HG02759 (cell line): Measurements from ENCODE around the gene CAPN7.

Experiments
- ATAC-seq: cut with Tn5 transposase; IDR thresholded peaks from one replicate; pipeline ENCODE4 v1.9.1; 2021; ENCODE audit warnings: mild to moderate bottlenecking, moderate library complexity; ENCODE audit not compliant: unreplicated experiment

Gene CAPN7

GRCh38 chr3:15243822-15244482 lies 37.9 kb downstream of the CAPN7 start:
- no peak for ATAC-seq

- ATAC-seq, result no peak
Measured at GRCh38 chr3:15246186-15246585, 40.1 kb downstream of the CAPN7 start.

- ATAC-seq, result no peak
Measured at GRCh38 chr3:15253023-15253697, 47.1 kb downstream of the CAPN7 start.

DNA sequence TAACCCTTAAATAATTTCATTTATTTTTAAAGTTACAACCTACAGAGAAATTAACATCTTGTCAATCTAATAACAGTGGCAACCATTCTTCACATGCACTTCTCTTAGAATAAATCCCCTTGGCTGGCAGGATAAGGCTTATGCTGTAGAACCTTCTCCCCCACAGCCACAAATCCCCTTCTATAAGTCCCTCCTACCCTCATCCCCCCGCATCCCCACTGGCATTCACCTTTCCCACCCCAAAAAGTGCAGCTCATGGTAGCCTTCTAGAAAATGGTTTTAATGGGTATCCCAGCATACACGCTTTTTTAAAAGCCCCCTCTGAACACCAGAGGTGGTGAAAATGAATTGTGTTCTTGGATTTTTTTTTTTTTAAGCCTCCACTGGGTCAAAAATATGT lies 49.2 kb downstream of the CAPN7 start:
- no peak for ATAC-seq

DNA sequence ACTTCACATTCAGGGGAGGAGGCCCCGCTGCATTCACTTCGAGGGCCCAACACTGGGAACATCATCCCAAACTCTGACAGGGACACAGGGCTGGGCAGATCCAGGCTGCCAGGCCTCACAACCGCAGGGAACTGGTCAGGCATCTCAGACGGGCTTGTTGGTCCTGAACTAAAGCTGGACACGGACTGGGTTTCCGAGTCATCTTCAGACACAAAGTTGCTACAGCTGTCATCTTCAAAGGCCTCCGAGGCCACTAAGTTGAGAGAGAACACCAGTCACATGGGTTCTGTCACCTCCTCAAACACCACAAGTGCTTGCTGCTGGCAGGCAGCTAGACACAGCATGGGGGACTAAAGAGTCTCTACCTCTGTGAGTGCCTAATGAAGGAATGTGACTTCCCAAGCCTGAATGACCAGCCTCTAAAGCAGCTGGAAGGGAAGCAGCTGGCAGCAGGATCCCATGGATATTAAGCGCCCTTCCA lies 50.9 kb downstream of the CAPN7 start:
- no peak for ATAC-seq

GRCh38 chr3:15258720-15259119 lies 52.7 kb downstream of the CAPN7 start:
- no peak for ATAC-seq

GRCh38 chr3:15260531-15260930 lies 54.5 kb downstream of the CAPN7 start:
- ATAC-seq, result no peak

DNA sequence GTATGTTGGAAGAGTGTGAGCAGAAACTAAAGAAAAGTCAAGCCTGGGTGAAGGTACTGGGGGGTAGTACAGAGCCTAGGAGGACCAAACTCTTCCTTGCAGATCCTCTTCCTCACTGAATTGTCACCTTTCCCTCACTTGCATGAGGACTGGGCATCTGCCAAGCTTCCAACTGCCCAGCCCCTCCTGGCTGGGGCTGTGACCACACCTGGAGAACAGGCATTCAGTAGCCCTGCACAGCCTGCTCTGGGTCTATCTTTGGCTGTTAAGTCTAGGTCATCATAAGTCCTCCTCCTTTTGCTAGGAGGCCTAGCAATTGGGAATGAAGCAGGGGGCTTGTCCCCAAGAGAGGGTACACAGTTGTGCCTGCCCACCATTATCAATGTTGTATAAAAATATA lies 55.2 kb downstream of the CAPN7 start:
- ATAC-seq, result no peak

GRCh38 chr3:15262021-15262420 lies 56.0 kb downstream of the CAPN7 start:
- ATAC-seq, result no peak

DNA sequence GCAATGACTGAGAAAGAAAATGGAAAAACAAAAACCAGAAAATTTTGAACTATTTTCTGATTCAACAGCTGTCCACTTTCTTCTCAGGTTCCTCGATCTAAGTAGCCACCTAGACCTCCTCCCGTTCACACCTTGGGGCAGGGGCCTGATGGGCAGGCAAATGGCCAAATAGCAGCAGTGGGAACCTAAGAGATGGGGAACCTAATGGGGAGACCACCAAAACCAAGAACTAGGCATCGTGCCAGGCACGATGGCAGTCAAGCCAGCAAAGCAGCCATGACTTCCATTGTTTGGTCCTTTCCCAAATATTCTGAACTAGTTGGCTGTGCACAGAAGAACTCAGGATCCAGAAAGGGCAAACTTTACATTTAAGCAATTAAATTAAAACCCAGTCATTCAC lies 57.1 kb downstream of the CAPN7 start:
- ATAC-seq, result no peak

GRCh38 chr3:15263926-15264325 lies 57.9 kb downstream of the CAPN7 start:
- no peak for ATAC-seq

DNA sequence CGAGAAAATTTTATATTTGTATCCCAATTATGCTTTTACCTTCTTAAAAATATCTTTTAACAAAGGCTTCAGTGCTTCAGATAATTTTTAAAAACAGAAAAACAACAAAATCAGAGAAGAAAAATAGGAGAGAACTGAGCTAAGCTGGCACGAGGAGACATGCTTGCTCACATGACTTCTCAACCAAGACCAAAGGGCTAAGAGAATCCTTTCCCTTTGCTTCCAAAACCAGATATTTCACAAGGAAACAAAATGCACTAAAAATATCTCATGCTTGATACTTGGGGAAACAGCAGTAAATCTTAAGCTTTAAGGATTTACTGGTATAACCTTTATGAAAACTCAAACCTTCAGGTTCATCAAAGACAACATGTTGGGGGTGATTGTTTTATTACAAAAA lies 58.4 kb downstream of the CAPN7 start:
- ATAC-seq, result no peak

GRCh38 chr3:15265655-15266509 lies 59.8 kb downstream of the CAPN7 start:
- no peak for ATAC-seq

DNA sequence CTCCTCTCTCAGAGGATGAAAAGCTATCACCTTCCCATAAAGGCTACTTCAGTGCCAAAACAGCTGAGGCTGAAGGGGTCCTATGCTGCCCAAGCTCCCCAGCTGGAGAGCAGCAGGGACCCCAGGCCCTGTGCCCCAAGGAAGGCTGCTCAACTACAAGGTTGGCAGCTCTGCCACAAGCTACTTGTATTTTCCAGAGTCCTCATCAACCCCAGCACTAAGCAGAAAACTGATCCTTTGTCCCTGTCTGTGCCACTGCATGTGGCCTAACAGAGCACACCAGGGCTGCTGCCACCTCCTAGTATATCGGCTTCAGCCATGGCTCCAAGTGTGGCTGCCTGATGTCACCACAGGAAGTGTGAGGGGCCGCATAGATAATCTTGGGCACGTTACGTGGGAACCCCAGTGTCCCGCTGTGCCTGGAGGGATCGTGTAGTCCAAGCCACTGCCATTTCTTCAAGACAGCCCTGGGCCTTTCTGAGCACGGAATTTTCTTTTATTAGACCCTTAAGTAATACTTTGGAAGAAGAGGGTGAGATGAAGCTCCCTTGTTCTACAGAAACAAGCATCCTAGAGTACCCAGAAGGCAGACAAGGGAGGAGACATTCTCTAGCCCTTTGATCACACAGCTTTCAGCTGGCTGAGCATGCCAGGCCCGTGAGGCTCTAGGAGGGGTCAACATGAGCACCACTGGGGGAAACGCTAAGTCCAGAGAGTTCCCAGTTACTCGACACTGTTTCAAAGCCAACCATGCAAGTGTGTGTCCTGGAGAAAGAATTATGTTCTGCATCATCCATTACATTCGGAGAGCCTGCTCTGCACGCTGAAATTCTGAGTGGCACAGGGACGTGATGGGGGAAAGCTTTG lies 60.7 kb downstream of the CAPN7 start:
- ATAC-seq, result no peak

DNA sequence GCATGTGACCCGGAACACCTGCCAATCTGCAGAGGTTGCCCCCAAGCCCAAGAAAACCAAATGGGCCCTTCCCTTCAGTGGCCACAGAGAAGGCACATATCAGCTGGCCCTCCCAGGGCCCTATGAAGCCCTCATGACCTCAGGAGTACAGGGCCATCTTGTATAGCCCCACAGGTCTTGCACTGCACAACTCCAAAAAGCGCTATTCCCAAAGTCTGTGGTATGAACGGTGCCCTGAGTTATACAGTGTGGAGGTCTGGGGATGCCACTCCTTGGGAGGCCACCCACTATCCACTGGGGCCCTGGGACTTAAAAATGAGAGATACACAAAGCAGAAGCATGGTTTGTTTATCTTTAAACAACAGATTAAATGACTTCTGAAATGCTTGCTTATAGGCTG lies 61.5 kb downstream of the CAPN7 start:
- no peak for ATAC-seq

DNA sequence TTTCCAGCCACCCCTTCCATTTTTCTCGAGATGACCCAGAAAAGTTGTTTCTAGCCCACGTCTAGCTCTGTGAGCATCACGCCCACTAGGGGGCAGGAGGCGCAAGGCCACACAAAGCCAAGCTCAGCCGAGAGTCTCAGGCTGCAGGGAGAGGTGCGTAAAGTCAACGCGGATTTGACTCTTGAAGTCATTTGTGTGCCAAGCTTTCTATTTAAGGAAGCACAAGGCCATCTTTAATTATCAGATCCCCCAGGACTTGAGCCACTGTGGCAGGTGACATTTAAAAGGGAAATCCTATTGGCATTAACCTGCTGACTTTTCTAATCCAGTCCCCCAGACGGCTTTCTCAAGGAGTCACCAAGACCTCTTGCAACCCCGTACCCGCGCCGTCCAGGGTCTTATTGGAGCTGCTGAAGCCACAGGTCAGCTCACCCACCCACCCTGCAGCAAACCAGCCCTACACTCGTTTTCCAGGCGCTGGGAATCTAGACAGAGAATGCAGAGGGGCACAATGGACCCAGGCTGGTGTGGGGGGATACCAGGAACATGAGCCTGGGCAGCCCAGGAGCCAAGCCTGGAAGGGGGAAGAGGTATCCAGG lies 62.1 kb downstream of the CAPN7 start:
- ATAC-seq, result peak; percentile 36

DNA sequence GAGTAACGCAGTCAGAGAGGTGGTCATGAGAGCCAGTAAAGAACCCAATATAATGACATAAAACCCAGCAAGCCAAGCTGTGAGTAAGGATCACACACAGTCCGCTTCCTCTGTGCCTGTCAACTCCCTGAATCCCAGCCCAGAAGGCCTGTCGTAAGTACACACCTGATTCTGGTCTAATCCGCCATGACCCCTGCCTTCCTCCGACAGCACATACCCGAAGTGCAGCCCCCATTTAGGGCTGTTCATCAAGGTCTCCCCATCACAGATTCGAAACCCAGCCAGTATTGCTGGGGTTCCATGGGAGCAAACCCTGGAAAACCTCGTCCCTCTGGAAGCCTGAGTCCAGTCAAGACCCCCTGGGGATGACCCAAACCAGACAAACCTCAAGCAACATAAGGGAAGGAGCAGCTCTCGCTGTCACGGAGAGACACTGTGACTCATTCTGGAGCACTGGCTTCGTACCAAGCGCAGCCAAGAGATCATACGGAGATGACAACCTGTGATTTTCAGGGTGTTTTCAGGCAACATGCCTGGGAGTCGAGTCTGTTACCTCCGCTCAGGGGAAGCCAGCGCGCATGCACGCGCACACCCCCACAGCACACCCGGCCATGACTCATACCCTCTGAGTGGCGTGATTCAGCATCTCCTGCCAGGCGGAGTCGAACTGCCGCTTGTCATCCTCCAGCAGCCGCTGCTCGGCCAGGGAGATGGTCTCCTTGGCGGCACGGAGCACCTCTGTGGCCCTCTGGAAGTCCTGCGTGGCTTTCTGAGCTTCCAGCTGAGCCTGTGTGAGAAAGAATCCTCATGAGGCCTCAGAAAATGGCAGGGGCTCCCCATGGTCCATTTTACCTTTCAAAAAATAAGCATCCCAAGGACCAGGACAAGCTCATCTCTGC lies 63.3 kb downstream of the CAPN7 start:
- ATAC-seq, result peak; percentile 63

DNA sequence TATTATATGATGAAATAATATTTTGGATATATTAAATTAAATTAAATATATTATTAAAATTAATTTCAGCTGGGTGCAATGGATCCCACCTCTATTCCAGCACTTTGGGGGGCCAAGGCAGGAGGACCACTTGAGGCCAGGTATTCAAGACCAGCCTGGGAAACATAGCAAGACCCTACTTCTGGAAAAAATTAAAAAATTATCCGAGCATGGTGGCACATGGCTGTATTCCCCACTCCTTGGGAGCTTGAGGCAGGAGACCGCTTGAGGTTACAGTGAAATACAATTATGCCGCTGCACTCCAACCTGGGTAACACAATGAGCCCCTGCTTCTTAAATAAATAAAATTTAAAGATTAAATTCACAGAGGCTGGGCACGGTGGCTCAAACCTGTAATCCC lies 65.0 kb downstream of the CAPN7 start:
- ATAC-seq, result no peak

DNA sequence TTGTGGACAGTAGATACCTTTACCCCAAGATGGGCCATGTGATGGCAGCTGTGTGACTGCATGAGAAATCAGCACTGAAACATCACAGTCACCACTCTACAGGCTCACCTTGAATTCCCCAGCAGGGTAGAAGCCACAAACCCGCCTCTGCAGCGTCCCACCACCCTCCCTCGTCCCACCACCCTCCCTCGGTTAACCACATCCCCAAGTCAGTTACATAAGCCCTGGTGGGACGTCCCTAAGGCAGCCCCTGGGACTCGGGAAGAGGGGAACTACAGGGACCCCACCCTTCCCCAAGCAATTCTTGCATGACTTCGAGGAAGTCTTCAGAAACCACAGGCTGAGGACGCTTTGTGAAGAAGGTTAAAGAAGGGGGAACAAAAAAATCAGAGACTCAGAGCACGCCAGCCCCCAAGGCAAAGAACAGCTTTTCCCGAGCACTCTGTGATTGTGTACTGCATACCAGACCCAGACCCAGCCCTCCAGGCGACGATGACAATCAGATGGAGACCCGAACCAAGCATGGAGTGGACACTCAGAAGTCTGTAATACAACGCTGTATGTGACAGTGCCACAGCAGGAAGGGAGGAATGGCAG lies 65.8 kb downstream of the CAPN7 start:
- ATAC-seq, result peak; percentile 77
